ENCODE measurements around the gene ATP10B. TPM values are rescaled to one million over a fixed set of nuclear protein-coding genes. Genes with fewer than 3 reads are reported as not detected.

Gene ATP10B
- total and polyA plus RNA-seq, 10 of the 15 experiments (the other 5 are each of a cell fraction or from before 2014, with no cell fraction given) = not detected

- peaks cover 0 to 2% of the 10 kb centered on the region in 2 experiments; a peak in 1 of 4 replicates for H3K27me3 ChIP-seq (replicated peaks in 1 of 2; ENCODE audit: control insufficient read depth in 2 of 2, insufficient read depth in 2 of 2, low read length in 1 of 2)
- H3K9me3 ChIP-seq (replicated peaks; ENCODE audit: control insufficient read depth, insufficient read depth, low read length) = no peaks in the 10 kb centered on the region
- H3K36me3 ChIP-seq (ENCODE audit: control insufficient read depth in 2 of 2, insufficient read depth in 2 of 2, low read length in 1 of 2) = no peaks in the 10 kb centered on the region
- no peaks in the 10 kb centered on the region for H4K20me1 ChIP-seq (ENCODE audit: control insufficient read depth, insufficient read depth)
- no peak for ATAC-seq
- RAD21 ChIA-PET (ENCODE audit: unreplicated experiment) = interaction anchor here (3.7 kb wide), 1 partner anchor 281 kb away, joined by 15 read pairs; no protein-coding TSS in a partner anchor
- no peaks in the 10 kb centered on the region for H3K4me1 ChIP-seq (ENCODE audit: control insufficient read depth, insufficient read depth, low read length)
- in situ Hi-C loops (cut with MboI) = loop anchor here (10.0 kb wide), 2 partner anchors 275 to 355 kb away; no protein-coding TSS in a partner anchor
- CTCF ChIA-PET = interaction anchor here (2.5 kb wide), 1 partner anchor 141 kb away, joined by 14 read pairs; no protein-coding TSS in a partner anchor
- no peak overlapping the region for H3K27ac ChIP-seq (ENCODE audit: control insufficient read depth, insufficient read depth)
- no peak for FAIRE-seq
- POLR2A ChIA-PET = no interaction called here
- SMC1A ChIA-PET (ENCODE audit: uncharacterized antibody, unreplicated experiment) = interaction anchor here (2.5 kb wide), 1 partner anchor 351 kb away, joined by 14 read pairs; no protein-coding TSS in a partner anchor
- no peak overlapping the region for H2AFZ ChIP-seq (ENCODE audit: control insufficient read depth, low read depth, low read length)
- BruUV-seq (replicated peaks) = no TSS peak
- no peak overlapping the region for H3K4me3 ChIP-seq
- intact Hi-C loops (cut with micrococcal nuclease; ENCODE audit: unreplicated experiment) = no loop called here
- H3K4me2 ChIP-seq (ENCODE audit: control insufficient read depth, insufficient read depth) = no peak overlapping the region
- DNase-seq (ENCODE audit: low read depth, low spot score) = no peak
- TF ChIP-seq KLF5 (IDR thresholded peaks at IDR 0.05; ENCODE audit: partially characterized antibody) (no peak), ETV6 (conservative IDR thresholded peaks at IDR 0.05 in 1 of 2, IDR thresholded peaks at IDR 0.05 in 1 of 2; ENCODE audit: borderline replicate concordance in 1 of 2, low read depth in 1 of 2) (no peak), ZNF24 (IDR thresholded peaks at IDR 0.05) (no peak), HDGF (IDR thresholded peaks at IDR 0.05) (no peak), ZNF384 (IDR thresholded peaks at IDR 0.05; ENCODE audit: borderline replicate concordance, low read depth, low read length) (no peak), CEBPZ (IDR thresholded peaks at IDR 0.05; ENCODE audit: low read depth, low read length) (no peak), NFYB (IDR thresholded peaks at IDR 0.05; ENCODE audit: insufficient read depth, low read depth, low read length) (no peak), FOXM1 (IDR thresholded peaks at IDR 0.05; ENCODE audit: low read depth, low read length) (no peak), ZBED1 (IDR thresholded peaks at IDR 0.05; ENCODE audit: borderline replicate concordance) (no peak), SPI1 (IDR thresholded peaks at IDR 0.05; ENCODE audit: borderline replicate concordance, insufficient read depth, low read depth, low read length) (no peak), ZNF274 (IDR thresholded peaks at IDR 0.05; ENCODE audit: insufficient read depth, insufficient read length) (no peak)
- no peak overlapping the region for H3K9ac ChIP-seq (ENCODE audit: control insufficient read depth, insufficient read depth, low read length)
- H3K79me2 ChIP-seq (ENCODE audit: control insufficient read depth, insufficient read depth, low read length) = no peaks in the 10 kb centered on the region
- WGBS (ENCODE audit: insufficient coverage, insufficient replicate concordance, low lambda C conversion rate, missing lambda C conversion rate) = 24% methylated on average over 3 of the region's 3 CpGs
These were observed 62.7 kb downstream of the ATP10B start for GRCh38 chr5:160789219-160789859.

All from GM12878 (cell line).